ENCODE measurements around the gene KCNQ5. TPM values are rescaled to one million over a fixed set of nuclear protein-coding genes. Genes with fewer than 3 reads are reported as not detected.

The KCNQ5 gene
- total RNA-seq, 1 experiment from 2014 or later: 9.4 TPM

- intact Hi-C loops (cut with micrococcal nuclease; ENCODE audit: unreplicated experiment): no loop called here
- in situ Hi-C loops (cut with HindIII; ENCODE audit: low pct_unique_long_range_greater_than_20kb, low sequenced_read_pairs): no loop called here
- no peaks in the 10 kb centered on the region for H3K9me3 ChIP-seq (ENCODE audit: control insufficient read depth, insufficient read depth, low read depth, low read length)
Observed at GRCh38 chr6:72876256-72876655, 254.4 kb downstream of the KCNQ5 start.

GRCh38 chr6:72886170-72886569 lies 264.3 kb downstream of the KCNQ5 start:
- no peak for ATAC-seq

More at GRCh38 chr6:72876256-72876655, 254.4 kb downstream of the KCNQ5 start:
- ChIA-PET CTCF (no interaction called here), POLR2A (interaction anchor here (0.6 kb wide), 1 partner anchor 107 kb away, joined by 5 read pairs; no protein-coding TSS in a partner anchor)
- H3K4me1 ChIP-seq (ENCODE audit: control insufficient read depth, insufficient read depth, low read length): no peaks in the 10 kb centered on the region
- H3K27me3 ChIP-seq (ENCODE audit: control insufficient read depth, insufficient read depth, low read length): no peaks in the 10 kb centered on the region
- BruUV-seq (replicated peaks): no TSS peak
- no peak overlapping the region for H3K4me3 ChIP-seq (ENCODE audit: low read depth in 2 of 2, low read length in 2 of 2)
- no peaks in the 10 kb centered on the region for H3K36me3 ChIP-seq (ENCODE audit: control insufficient read depth, insufficient read depth, low read length)
- DNase-seq (ENCODE audit: low read depth, low spot score) (no peak), ATAC-seq (no peak)
- no peak overlapping the region for H3K27ac ChIP-seq (ENCODE audit: low read length)
- TF ChIP-seq TCF7L2 (IDR thresholded peaks at IDR 0.05; ENCODE audit: low read depth, low read length): no peak
- TF ChIP-seq SIN3A (IDR thresholded peaks at IDR 0.05; ENCODE audit: borderline replicate concordance, insufficient read depth, low read depth, low read length): no peak
- no peak for TF ChIP-seq POLR2AphosphoS5 (IDR thresholded peaks at IDR 0.05; ENCODE audit: low read depth, low read length)
- TF ChIP-seq REST (IDR thresholded peaks at IDR 0.05; ENCODE audit: insufficient read depth in 1 of 2, low read depth in 2 of 2, low read length in 1 of 2): no peak
- no peak for TF ChIP-seq CTCF (IDR thresholded peaks at IDR 0.05)

More at GRCh38 chr6:72886170-72886569, 264.3 kb downstream of the KCNQ5 start:
- in situ Hi-C loops (cut with HindIII; ENCODE audit: low pct_unique_long_range_greater_than_20kb, low sequenced_read_pairs): no loop called here
- Histone ChIP-seq H3K36me3 (ENCODE audit: control insufficient read depth, insufficient read depth, low read length) (no peaks in the 10 kb centered on the region), H3K9me3 (ENCODE audit: control insufficient read depth, insufficient read depth, low read depth, low read length) (peaks cover 15% of the 10 kb centered on the region; the same call in 1 of the 2 replicates), H3K4me3 (ENCODE audit: low read depth in 2 of 2, low read length in 2 of 2) (no peak overlapping the region), H3K4me1 (ENCODE audit: control insufficient read depth, insufficient read depth, low read length) (no peaks in the 10 kb centered on the region), H3K27me3 (ENCODE audit: control insufficient read depth, insufficient read depth, low read length) (no peaks in the 10 kb centered on the region), H3K27ac (ENCODE audit: low read length) (no peak overlapping the region)
- intact Hi-C loops (cut with micrococcal nuclease; ENCODE audit: unreplicated experiment): no loop called here
- POLR2A ChIA-PET: no interaction called here
- BruUV-seq (replicated peaks): no TSS peak
- TF ChIP-seq SIN3A (IDR thresholded peaks at IDR 0.05; ENCODE audit: borderline replicate concordance, insufficient read depth, low read depth, low read length): no peak
- no peak for TF ChIP-seq CTCF (IDR thresholded peaks at IDR 0.05)
- no peak for TF ChIP-seq REST (IDR thresholded peaks at IDR 0.05; ENCODE audit: insufficient read depth in 1 of 2, low read depth in 2 of 2, low read length in 1 of 2)
- TF ChIP-seq POLR2AphosphoS5 (IDR thresholded peaks at IDR 0.05; ENCODE audit: low read depth, low read length): no peak
- no peak for TF ChIP-seq TCF7L2 (IDR thresholded peaks at IDR 0.05; ENCODE audit: low read depth, low read length)
- CTCF ChIA-PET: no interaction called here
- DNase-seq (ENCODE audit: low read depth, low spot score): no peak

Data from Panc1 (cell line).